ENCODE data around the gene ZNF629. TPM values are rescaled to one million over a fixed set of nuclear protein-coding genes. Genes with fewer than 3 reads are reported as not detected.

ZNF629 gene
- total RNA-seq, 1 donor from 2014 or later: 13.3 TPM

- ATAC-seq: peak; percentile 98
- H3K36me3 ChIP-seq: no peaks in the 10 kb centered on the region
Measured at GRCh38 chr16:30805370-30806169, 18.6 kb upstream of the ZNF629 start.

GRCh38 chr16:30805056-30805369, 18.0 kb upstream of the ZNF629 start:
- TF ChIP-seq CTCF (IDR thresholded peaks at IDR 0.05): no peak
- no peaks in the 10 kb centered on the region for H3K9me3 ChIP-seq
- H3K4me3 ChIP-seq: peak overlapping the region; percentile 64
- ATAC-seq: peak; percentile 4
- no peaks in the 10 kb centered on the region for H3K36me3 ChIP-seq
- DNase-seq: no peak
- peak overlapping the region; percentile 83 for H3K27ac ChIP-seq
- peaks cover 7% of the 10 kb centered on the region for H3K4me1 ChIP-seq
- intact Hi-C loops (cut with DNase I): no loop called here
- no peaks in the 10 kb centered on the region for H3K27me3 ChIP-seq

More at GRCh38 chr16:30805370-30806169, 18.6 kb upstream of the ZNF629 start:
- H3K9me3 ChIP-seq: no peaks in the 10 kb centered on the region
- DNase-seq: peak; percentile 95
- H3K4me3 ChIP-seq: peak overlapping the region; percentile 64
- TF ChIP-seq CTCF (IDR thresholded peaks at IDR 0.05): no peak
- no peaks in the 10 kb centered on the region for H3K27me3 ChIP-seq
- intact Hi-C loops (cut with DNase I): no loop called here
- peak overlapping the region; percentile 83 for H3K27ac ChIP-seq
- peaks cover 7% of the 10 kb centered on the region for H3K4me1 ChIP-seq

GRCh38 chr16:30802936-30803335, 15.9 kb upstream of the ZNF629 start:
- H3K4me3 ChIP-seq: no peak overlapping the region
- TF ChIP-seq CTCF (IDR thresholded peaks at IDR 0.05): no peak
- no peaks in the 10 kb centered on the region for H3K9me3 ChIP-seq
- no peak for DNase-seq
- no peak overlapping the region for H3K27ac ChIP-seq
- H3K36me3 ChIP-seq: no peaks in the 10 kb centered on the region
- intact Hi-C loops (cut with DNase I): no loop called here
- ATAC-seq: no peak
- H3K4me1 ChIP-seq: peaks cover 7% of the 10 kb centered on the region
- H3K27me3 ChIP-seq: no peaks in the 10 kb centered on the region

GRCh38 chr16:30797670-30798309, 10.8 kb upstream of the ZNF629 start:
- ATAC-seq (no peak), DNase-seq (no peak)
- H3K27me3 ChIP-seq: no peaks in the 10 kb centered on the region
- H3K4me3 ChIP-seq: no peak overlapping the region
- no peaks in the 10 kb centered on the region for H3K9me3 ChIP-seq
- TF ChIP-seq CTCF (IDR thresholded peaks at IDR 0.05): no peak
- H3K4me1 ChIP-seq: no peaks in the 10 kb centered on the region
- intact Hi-C loops (cut with DNase I): no loop called here
- H3K36me3 ChIP-seq: no peaks in the 10 kb centered on the region
- H3K27ac ChIP-seq: no peak overlapping the region

- ATAC-seq (no peak), DNase-seq (no peak)
- H3K4me3 ChIP-seq: no peak overlapping the region
- no peaks in the 10 kb centered on the region for H3K27me3 ChIP-seq
- TF ChIP-seq CTCF (IDR thresholded peaks at IDR 0.05): no peak
- H3K27ac ChIP-seq: no peak overlapping the region
- intact Hi-C loops (cut with DNase I): no loop called here
- H3K36me3 ChIP-seq: no peaks in the 10 kb centered on the region
- H3K9me3 ChIP-seq: no peaks in the 10 kb centered on the region
- no peaks in the 10 kb centered on the region for H3K4me1 ChIP-seq
Measured at GRCh38 chr16:30794634-30795033, 7.6 kb upstream of the ZNF629 start.
